SKM-1 (cell line): ENCODE measurements around the gene RIMBP3C.
"Not testable (repeated sequence)": the region's sequence is repeated elsewhere in the genome, so short reads cannot be mapped to it uniquely, and the experiment has no call there.

Experiments
- DNase-seq: peaks from one replicate; lab custom pipeline; 2025; ENCODE audit not compliant: unreplicated experiment; lab: John Stamatoyannopoulos, UW

RIMBP3C gene

DNA sequence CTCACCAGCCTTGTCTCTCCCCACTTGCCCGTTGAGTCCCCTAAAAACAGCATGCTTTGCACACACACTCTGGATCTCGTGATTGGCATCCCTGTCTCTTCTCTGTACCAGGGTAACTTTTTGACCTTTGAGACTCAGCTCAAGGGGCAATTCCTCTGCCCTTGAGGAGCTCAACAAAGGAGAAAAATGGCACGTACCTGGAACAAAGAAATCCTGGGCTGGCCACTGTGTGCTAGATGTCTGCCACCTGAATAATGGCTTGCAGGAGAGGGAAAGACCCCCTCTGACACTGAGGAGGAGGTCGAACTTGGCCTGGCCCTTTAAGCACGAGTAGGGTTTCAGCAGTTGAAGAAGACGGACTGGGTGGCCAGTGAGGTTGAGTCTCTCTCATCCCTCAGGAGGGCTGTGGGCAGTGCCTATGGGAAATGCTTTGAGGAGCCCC, 22.1 kb upstream of the RIMBP3C start:
- DNase-seq = no peak

DNA sequence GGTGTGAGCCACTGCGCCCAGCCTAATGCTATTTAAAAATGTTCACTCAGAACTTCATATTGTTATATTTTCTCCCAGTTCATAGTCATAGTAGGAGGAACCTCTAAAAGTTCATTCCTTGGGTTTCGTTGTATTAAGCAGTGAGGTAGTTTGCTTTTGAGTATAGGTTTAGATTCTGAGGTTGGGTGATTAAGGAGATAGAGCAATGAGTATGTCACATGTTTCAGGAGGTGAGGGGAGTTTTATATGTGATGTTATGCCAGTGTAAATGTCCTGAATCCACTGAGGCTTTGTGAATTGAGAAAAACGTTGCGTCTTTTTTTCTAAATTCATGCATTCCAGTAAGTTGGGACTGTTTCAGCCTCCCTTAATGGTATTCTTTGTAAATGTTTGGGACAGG, 20.4 kb upstream of the RIMBP3C start:
- no peak for DNase-seq

DNA sequence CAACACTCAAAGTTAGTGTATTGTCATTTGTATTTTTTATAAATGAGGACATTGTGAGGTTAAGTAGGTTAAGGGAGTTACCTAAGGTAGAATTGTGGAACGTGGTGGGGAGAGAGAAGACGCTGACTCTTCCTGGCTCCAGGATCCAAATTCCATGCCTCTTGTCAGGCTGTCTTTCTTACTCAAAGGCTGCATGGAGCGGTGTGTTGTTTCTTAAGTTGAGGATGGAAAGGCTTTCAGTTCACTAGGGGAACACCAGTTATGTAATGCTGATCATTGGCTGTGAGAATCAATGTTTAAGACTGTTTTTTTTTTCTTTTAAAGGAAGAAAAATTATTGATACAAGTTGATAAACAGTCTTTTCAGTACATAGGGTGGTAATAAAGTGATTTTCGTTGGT, 19.1 kb upstream of the RIMBP3C start:
- no peak for DNase-seq

DNA sequence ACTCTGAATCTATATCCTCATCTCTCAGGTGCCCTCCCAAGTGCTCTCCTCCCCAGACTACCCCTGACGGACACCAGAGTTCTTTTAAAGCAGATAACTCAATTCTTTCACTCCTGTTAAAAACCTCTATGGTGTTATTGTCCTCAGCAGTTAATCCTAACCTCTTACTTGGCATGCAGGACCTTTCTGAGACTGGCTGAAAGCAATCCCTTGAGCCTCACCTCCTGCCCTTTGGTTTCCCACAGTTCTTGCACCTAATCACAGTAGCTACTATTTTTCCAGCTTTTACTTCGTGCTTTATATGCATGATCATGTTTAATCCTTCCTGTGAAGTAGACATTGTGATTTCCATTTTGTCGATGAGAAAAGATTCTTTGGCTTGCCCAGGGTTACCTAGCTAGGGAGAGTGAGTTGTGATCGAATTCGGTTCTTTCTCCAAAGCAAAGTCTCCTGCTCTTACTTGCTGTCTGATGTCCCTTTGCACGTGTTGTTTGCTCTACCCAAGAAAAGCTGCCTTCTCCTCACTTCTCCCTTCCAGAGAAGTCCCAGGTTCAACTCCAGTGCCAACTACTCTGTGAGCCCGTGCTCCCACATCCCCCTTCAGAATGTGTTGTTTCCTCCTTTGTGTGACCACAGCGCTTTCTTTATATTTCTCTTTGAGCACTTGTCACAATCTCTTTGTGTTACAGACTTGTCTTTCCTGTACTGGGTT, 18.4 kb upstream of the RIMBP3C start:
- no peak for DNase-seq

DNA sequence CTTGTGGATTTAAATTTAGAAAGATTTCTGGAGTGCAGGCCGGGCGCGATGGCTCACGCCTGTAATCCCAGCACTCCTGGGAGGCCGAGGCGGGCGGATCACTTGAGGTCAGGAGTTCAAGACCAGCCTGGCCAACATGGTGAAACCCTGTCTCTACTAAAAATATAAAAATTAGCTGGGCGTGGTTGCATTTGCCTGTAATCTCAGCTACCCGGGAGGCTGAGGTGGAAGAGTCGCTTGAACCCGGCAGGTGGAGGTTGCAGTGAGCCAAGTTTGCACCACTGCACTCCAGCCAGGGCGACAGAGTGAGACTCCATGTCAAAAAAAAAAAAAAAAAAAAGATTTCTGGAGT, 17.8 kb upstream of the RIMBP3C start:
- not testable (repeated sequence) for DNase-seq

GRCh38 chr22:21568347-21569075, 17.2 kb upstream of the RIMBP3C start:
- DNase-seq = no peak

DNA sequence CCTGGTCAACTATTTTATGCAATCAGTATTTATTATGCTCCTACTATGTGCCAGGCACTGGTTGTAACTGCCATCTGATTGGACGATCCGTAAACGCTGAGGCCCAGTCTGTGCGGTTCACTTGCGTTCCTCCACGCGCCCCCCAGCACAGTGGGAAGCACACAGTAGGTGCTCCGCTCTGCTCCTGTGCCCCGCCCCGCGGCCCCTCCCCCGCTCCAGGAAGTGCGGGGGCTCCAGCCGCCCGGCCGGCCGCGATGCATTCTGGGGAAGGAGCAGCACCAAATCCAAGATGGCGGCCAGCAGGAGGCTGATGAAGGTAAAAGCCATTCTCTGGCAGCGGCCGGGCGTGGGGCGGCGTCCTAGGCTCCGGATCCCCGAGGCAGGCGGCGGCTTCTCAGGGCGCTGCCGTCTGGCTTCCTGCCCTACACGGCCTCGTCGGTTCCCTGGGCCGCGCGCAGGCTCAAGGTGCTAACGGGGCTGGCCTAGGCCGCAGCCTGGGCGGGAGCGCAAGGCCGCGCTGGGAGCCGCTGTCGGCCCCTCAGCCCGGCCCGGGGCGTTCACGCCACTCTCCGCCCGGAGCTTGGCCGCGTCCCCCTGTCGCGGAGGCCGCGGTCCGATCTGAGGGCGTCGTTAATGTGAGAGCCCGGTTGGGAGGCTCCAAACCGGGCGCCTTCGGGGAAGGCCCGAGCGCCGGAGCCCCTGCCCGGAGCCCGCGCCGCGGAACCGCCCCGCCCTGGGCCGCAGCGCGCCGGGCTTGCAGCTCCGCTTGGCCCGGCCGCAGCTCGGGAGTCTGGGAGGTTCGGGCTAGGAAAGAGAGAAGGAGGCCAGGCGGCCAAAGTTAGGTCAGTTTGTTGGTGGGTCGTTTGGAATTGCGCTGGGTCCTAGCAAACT, 16.4 kb upstream of the RIMBP3C start, which contains the start of gene UBE2L3:
TSS of gene UBE2L3 (plus strand) at position 259 of the 891 bp plus-strand sequence. CDS start at position 290, 31 bp downstream.
- peak; percentile 61 for DNase-seq

DNA sequence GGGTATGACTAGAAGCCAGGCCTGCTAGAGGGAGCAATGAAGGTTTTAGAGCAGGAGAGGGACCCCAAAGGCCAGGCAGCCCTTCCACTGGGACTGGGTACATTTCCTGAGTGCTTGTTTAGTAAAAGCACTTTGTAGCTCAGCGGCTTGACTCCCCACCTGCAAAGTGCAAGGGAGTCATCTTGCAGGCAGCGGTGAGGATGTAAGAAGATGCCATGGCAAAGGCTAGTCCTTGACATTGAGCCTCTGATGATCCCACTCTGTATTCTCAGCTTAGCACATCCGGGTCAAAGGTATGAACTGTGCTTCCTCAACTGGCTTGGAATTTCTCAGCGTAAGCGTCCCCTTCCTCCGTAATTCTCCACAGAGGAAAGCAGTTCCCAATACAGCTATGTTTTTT, 13.2 kb upstream of the RIMBP3C start:
- DNase-seq = no peak

DNA sequence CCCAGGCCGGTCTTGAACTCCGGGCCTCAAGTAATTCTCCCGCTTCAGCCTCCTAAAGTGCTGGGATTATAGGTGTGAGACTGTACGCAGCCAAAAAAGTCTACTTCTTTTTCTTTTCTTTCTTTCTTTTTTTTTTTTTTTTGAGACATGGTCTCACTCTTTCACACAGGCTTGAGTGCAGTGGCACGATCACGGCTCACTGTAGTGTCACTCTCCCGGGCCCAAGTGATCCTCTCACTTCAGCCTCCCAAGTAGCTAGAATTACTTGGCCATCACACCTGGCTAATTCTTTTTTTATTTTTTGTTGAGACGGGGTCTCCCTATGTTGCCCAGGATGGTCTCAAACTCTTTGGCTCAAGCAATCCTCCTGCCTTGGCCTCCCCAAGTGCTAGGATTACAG, 12.7 kb upstream of the RIMBP3C start:
- no peak for DNase-seq

DNA sequence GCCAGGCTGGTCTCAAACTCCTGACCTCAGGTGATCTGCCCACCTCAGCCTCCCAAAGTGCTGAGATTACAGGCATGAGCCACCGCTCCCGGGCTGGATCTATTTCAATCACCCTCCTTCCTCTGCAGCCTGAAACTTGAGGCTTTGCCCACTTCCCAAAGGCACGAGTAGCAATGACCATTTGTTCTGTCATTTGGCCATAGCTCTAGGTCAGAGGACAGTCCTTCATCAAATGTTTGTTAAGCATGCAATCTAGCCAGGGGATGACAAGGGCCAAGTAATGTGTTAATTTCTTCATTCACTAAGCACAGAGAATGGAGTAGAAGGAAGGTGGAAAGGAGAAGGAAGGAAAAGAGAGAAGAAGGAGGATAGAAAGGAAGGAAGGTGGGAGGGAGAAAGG, 9.4 kb upstream of the RIMBP3C start:
- DNase-seq = not testable (repeated sequence)

- DNase-seq = not testable (repeated sequence)
Measured at GRCh38 chr22:21559345-21560125, 8.3 kb upstream of the RIMBP3C start.

GRCh38 chr22:21550678-21551047, 598 bp downstream of the RIMBP3C start:
- not testable (repeated sequence) for DNase-seq

GRCh38 chr22:21550008-21550677, 1.1 kb downstream of the RIMBP3C start:
- not testable (repeated sequence) for DNase-seq

GRCh38 chr22:21549558-21549957, 1.7 kb downstream of the RIMBP3C start:
- not testable (repeated sequence) for DNase-seq

DNA sequence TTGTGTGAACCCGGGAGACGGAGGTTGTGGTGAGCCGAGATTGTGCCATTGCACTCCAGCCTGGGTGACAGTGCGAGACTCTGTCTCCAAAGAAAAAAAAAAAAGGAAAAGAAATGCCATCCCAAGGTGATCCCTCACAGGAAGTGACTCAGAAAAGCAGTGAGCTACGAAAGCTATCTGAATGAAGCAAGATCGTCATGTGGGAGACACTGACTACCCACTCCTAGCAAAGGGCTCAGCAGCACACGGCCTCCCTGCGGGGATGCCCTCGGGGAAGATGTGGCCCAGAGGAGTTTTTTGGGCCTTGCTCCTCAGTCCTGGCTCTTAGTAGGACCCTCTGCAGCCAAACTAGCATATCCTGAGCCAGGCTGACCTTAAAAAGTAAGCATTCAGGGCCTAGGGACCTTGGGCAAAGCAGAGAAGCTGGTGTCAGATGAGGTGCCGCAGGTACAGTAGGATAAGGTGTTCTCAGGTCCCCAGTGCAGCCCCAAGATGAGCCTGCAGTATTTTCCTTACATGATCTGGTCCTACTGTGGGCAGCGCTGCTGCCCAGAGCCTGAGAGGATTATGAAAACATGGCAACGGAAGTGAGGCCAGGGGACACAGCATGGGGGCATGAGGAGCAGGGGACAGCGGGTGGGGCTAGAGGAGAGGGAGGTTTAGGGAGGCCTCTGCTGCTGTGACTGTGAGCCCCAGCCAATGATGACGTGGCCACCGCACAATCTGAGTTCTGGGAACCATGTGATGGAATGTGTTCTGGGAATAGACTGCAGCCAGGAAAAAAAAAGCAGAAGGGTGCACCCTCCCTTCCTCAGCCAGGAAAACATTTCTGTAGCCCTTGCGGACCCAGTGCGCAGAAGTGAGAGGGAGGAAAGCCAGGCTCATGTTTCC, 6.6 kb downstream of the RIMBP3C start:
- DNase-seq = not testable (repeated sequence)

DNA sequence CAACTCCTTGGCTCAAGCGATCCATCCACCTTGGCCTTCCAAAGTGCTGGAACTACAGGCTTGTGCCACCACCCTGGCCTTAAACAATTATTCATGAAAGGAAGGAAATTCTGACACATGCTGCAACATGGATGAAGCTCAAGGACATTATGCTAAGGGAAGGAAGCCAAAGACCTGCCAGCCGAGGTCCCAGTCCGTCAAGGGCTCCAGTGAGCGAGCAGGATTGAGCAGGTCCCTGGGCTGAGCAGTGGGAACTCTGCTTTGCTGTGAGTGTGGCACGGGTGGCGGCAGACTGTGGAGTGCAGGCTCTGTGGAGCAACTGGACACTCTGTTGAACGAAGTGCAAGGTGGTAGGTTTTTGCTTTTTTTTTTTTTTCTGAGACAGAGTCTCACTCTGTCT, 11.4 kb downstream of the RIMBP3C start:
- not testable (repeated sequence) for DNase-seq

GRCh38 chr22:21532863-21533648, 18.2 kb downstream of the RIMBP3C start:
- DNase-seq = not testable (repeated sequence)

DNA sequence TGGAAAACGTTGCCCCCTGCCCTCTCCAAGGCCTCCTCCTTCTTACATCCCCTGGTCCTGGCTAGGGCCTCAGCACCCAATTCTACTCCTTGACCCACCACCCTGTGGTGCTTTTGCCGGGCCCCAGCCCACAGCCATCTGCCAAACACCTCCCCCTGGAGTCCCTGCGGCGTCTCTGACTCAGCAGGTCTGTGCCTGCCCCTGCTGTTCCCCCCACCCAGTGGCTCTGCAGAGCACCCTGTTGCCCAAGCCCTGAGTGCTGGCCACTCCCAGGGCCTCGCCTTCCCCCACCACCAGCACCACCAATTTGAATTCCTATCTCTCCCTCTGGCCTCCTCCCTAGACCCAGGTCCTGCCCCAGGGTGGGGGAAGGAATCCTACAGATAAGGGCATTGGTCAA, 19.7 kb downstream of the RIMBP3C start:
- DNase-seq = not testable (repeated sequence)
